Keratinocyte (primary cell): ENCODE data around the gene OR4X1. TPM values are rescaled to one million over a fixed set of nuclear protein-coding genes. Genes with fewer than 3 reads are reported as not detected.

Source experiments
- DNase-seq: peaks from one replicate; pipeline ENCODE4 v3.0.0-alpha.2; 2011; ENCODE audit warnings: low read depth, missing footprints, low spot score
- FAIRE-seq: peaks from 2 replicates; lab custom pipeline; 2011; peaks lifted over from hg19 to GRCh38; lab: Jason Lieb, UNC
- H2AFZ ChIP-seq: 2 replicates; pipeline ENCODE4 v1.6.0; 2012; ENCODE audit warnings: low read length, control low read depth, inconsistent platforms; ENCODE audit not compliant: control insufficient read depth
- H3K27ac ChIP-seq: 2 replicates; pipeline ENCODE4 v1.5.1; 2011; ENCODE audit warnings: low read length; ENCODE audit not compliant: control insufficient read depth, insufficient read depth
- H3K27me3 ChIP-seq: 3 replicates; pipeline ENCODE4 v1.6.0; 2011; ENCODE audit warnings: low read length; ENCODE audit not compliant: control insufficient read depth, insufficient read depth; ENCODE audit errors: extremely low read depth
- H3K36me3 ChIP-seq, 2 experiments: 2 replicates in 1 of 2; 3 replicates in 1 of 2; pipeline ENCODE4 v1.5.1; 2011; ENCODE audit warnings: low read length in 2 of 2, mild to moderate bottlenecking in 1 of 2; ENCODE audit not compliant: control insufficient read depth in 2 of 2, insufficient read depth in 2 of 2; ENCODE audit errors: extremely low read depth in 1 of 2
- H3K4me1 ChIP-seq: 3 replicates; pipeline ENCODE4 v1.5.1; 2011; ENCODE audit warnings: low read length; ENCODE audit not compliant: control insufficient read depth, insufficient read depth; ENCODE audit errors: extremely low read depth
- H3K4me2 ChIP-seq: 3 replicates; pipeline ENCODE4 v1.6.0; 2011; ENCODE audit warnings: low read depth, low read length; ENCODE audit not compliant: control insufficient read depth, insufficient read depth; ENCODE audit errors: extremely low read depth
- H3K4me3 ChIP-seq, 3 experiments: fragments of 200-600 bp in 1 of 3; sonication (generic) in 1 of 3; 2 replicates in 2 of 3; 3 replicates in 1 of 3; pipeline ENCODE4 v1.5.1; 2011 to 2016; ENCODE audit warnings: low read length in 3 of 3, mild to moderate bottlenecking in 3 of 3, control low read depth in 2 of 3, inconsistent platforms in 1 of 3, low read depth in 1 of 3, mixed read lengths in 1 of 3, mixed run types in 1 of 3, moderate library complexity in 1 of 3; ENCODE audit not compliant: control insufficient read depth in 2 of 3, insufficient read depth in 2 of 3; ENCODE audit errors: extremely low read depth in 1 of 3
- H3K79me2 ChIP-seq: 2 replicates; pipeline ENCODE4 v1.6.0; 2012; ENCODE audit warnings: low read length; ENCODE audit not compliant: control insufficient read depth, insufficient read depth
- H3K9ac ChIP-seq: 3 replicates; pipeline ENCODE4 v1.6.0; 2011; ENCODE audit warnings: low read length; ENCODE audit not compliant: control insufficient read depth, insufficient read depth; ENCODE audit errors: extremely low read depth
- H3K9me1 ChIP-seq: 3 replicates; pipeline ENCODE4 v1.6.0; 2011; ENCODE audit warnings: low read length; ENCODE audit not compliant: control insufficient read depth, insufficient read depth; ENCODE audit errors: extremely low read depth
- H3K9me3 ChIP-seq: 2 replicates; pipeline ENCODE4 v1.5.1; 2012; ENCODE audit warnings: low read depth, low read length; ENCODE audit not compliant: control insufficient read depth
- H4K20me1 ChIP-seq: 3 replicates; pipeline ENCODE4 v1.6.0; 2011; ENCODE audit warnings: low read length; ENCODE audit not compliant: control insufficient read depth, insufficient read depth; ENCODE audit errors: extremely low read depth
- EZH2 ChIP-seq: IDR thresholded peaks from one replicate; pipeline ENCODE4 v1.6.1; 2012; ENCODE audit warnings: inconsistent platforms, mild to moderate bottlenecking, low read length, moderate library complexity
- dilution Hi-C: fragments of 300-500 bp; cut with MboI; formaldehyde crosslinking; loops from one replicate; pipeline ENCODE4 v1.7.0; 2020; ENCODE audit warnings: low sequenced_read_pairs; ENCODE audit not compliant: extremely low pct_ligation_motif_present
- polyA minus RNA-seq, 3 experiments: library from RNA; depleted of rRNA, polyadenylated mRNA; stranded (reverse); fragments of >200 nt; gene quantifications; 1 replicate in 1 of 3; 2 replicates in 1 of 3; 3 replicates in 1 of 3; pipeline ENCODE4 v1.2.3, GENCODE V29; 2011
- polyA plus RNA-seq, 5 experiments: library from polyadenylated mRNA; depleted of rRNA in 3 of 5; stranded (reverse) in 3 of 5; stranded (forward) in 1 of 5; unstranded in 1 of 5; fragments of >200 nt; gene quantifications; 1 replicate in 1 of 5; 2 replicates in 3 of 5; 3 replicates in 1 of 5; pipeline versions ENCODE4 v1.2.1 to v1.2.3, GENCODE V29; 2011 to 2012; ENCODE audit warnings: missing spikeins in 2 of 5, low read depth in 1 of 5, low replicate concordance in 1 of 5
- TF ChIP-seq, protein P1 (sequence below), 3 experiments: IDR thresholded peaks in 1 of 3; conservative IDR thresholded peaks in 1 of 3; optimal IDR thresholded peaks in 1 of 3; 2 replicates in 2 of 3; 3 replicates in 1 of 3; pipeline versions ENCODE3 to v1.5.1; 2011; ENCODE audit warnings: low read length in 3 of 3, mild to moderate bottlenecking in 3 of 3, moderate library complexity in 2 of 3, control low read depth in 1 of 3, inconsistent platforms in 1 of 3; ENCODE audit not compliant: insufficient read depth in 2 of 3; ENCODE audit errors: extremely low read depth in 1 of 3

OR4X1 gene, protein sequence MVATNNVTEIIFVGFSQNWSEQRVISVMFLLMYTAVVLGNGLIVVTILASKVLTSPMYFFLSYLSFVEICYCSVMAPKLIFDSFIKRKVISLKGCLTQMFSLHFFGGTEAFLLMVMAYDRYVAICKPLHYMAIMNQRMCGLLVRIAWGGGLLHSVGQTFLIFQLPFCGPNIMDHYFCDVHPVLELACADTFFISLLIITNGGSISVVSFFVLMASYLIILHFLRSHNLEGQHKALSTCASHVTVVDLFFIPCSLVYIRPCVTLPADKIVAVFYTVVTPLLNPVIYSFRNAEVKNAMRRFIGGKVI
- polyA plus RNA-seq (not detected in 3 replicates), polyA minus RNA-seq (not detected in 3 replicates)
- not detected for polyA plus RNA-seq (2011; ENCODE audit: low read depth)
- not detected in 2 replicates for polyA plus RNA-seq (2011; cell fraction: cytosol; rRNA removed)
- not detected in 2 replicates for polyA plus RNA-seq (2011; cell fraction: nucleus; rRNA removed)
- polyA plus RNA-seq (2012; ENCODE audit: low replicate concordance), result not detected in 2 replicates
- polyA minus RNA-seq (2011; cell fraction: cytosol; rRNA and poly(A)+ RNA removed), result not detected
- not detected in 2 replicates for polyA minus RNA-seq (2011; cell fraction: nucleus; rRNA and poly(A)+ RNA removed)

DNA sequence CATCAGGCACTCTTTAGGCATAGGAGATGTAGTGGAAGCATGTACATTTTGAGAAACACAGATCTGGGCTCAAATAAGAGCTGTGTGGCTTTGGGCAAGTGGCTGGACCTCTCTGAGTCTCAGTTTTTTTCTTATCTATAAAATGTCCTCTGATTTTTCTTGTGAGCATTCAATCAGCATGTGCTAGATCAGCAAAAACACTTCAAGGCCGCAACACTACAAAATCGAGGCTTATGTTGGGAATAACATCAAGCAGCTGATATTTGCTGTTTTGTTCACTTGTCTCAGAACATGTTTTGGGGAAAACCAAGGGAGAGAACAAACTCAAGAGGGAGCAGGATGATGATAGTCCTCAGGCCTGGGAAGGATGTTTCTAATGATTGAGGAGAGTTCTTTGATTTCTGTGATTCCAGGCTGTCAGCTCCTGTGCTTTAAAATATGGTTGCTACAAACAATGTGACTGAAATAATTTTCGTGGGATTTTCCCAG, at the start of gene OR4X1:
Gene OR4X1 (plus strand): TSS at position 439 of the 489 bp plus-strand sequence. CDS start 0 bp downstream, at position 439.
- no peak within 1 kb of the TSS for H3K27ac ChIP-seq
- H3K4me2 ChIP-seq, result no peak within 1 kb of the TSS
- TF ChIP-seq EZH2, result no peak
- TF ChIP-seq, protein P1, sequence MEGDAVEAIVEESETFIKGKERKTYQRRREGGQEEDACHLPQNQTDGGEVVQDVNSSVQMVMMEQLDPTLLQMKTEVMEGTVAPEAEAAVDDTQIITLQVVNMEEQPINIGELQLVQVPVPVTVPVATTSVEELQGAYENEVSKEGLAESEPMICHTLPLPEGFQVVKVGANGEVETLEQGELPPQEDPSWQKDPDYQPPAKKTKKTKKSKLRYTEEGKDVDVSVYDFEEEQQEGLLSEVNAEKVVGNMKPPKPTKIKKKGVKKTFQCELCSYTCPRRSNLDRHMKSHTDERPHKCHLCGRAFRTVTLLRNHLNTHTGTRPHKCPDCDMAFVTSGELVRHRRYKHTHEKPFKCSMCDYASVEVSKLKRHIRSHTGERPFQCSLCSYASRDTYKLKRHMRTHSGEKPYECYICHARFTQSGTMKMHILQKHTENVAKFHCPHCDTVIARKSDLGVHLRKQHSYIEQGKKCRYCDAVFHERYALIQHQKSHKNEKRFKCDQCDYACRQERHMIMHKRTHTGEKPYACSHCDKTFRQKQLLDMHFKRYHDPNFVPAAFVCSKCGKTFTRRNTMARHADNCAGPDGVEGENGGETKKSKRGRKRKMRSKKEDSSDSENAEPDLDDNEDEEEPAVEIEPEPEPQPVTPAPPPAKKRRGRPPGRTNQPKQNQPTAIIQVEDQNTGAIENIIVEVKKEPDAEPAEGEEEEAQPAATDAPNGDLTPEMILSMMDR (optimal IDR thresholded peaks at IDR 0.05 in 1 of 3, IDR thresholded peaks at IDR 0.05 in 1 of 3, conservative IDR thresholded peaks at IDR 0.05 in 1 of 3; ENCODE audit: extremely low read depth in 1 of 3, insufficient read depth in 2 of 3, low read length in 3 of 3), result no peak
- H3K4me3 ChIP-seq, result no peak within 1 kb of the TSS
- no peak for DNase-seq
- no peak for FAIRE-seq
- H3K9me1 ChIP-seq, result no peaks in the 10 kb centered on the region
- no peak within 1 kb of the TSS for H2AFZ ChIP-seq
- H3K4me1 ChIP-seq, result no peaks in the 10 kb centered on the region
- dilution Hi-C loops, result no loop called here
- no peaks in the 10 kb centered on the region for H3K27me3 ChIP-seq
- H3K79me2 ChIP-seq, result no peaks in the 10 kb centered on the region
- H3K9me3 ChIP-seq, result no peaks in the 10 kb centered on the region
- no peaks in the 10 kb centered on the region for H3K36me3 ChIP-seq
- H3K9ac ChIP-seq, result no peak within 1 kb of the TSS
- no peaks in the 10 kb centered on the region for H4K20me1 ChIP-seq

DNA sequence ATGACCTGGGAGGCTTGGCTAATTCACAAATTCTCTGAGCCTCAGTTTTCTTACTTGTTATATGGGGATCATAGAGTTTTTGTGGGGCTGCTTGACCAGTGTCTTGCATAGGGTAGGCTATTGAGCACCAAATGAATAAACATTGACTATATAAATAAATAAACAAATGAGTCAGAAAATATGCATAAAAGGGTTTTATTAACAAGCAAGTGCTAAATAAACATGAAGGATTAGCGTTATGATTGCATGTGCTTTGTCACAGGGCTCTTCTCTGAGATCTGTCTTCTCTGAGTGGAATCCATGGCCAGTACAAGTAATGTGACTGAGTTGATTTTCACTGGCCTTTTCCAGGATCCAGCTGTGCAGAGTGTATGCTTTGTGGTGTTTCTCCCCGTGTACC, 47.2 kb upstream of the OR4X1 start, which contains the start of gene OR4B1:
Gene OR4B1 (plus strand): TSS at position 301 of the 400 bp plus-strand sequence. CDS start 0 bp downstream, at position 301.
- DNase-seq, result no peak
- FAIRE-seq, result no peak

More for the DNA sequence above, 47.2 kb upstream of the OR4X1 start, which contains the start of gene OR4B1:
- Histone ChIP-seq H3K27ac (no peak within 1 kb of the TSS), H3K79me2 (no peaks in the 10 kb centered on the region), H2AFZ (no peak within 1 kb of the TSS), H3K4me2 (no peak within 1 kb of the TSS), H3K9me1 (no peaks in the 10 kb centered on the region), H4K20me1 (no peaks in the 10 kb centered on the region), H3K27me3 (no peaks in the 10 kb centered on the region), H3K36me3 (no peaks in the 10 kb centered on the region), H3K9me3 (no peaks in the 10 kb centered on the region), H3K4me3 (no peak within 1 kb of the TSS), H3K9ac (no peak within 1 kb of the TSS), H3K4me1 (no peaks in the 10 kb centered on the region)
- dilution Hi-C loops, result no loop called here
- TF ChIP-seq, protein P1 (optimal IDR thresholded peaks at IDR 0.05 in 1 of 3, IDR thresholded peaks at IDR 0.05 in 1 of 3, conservative IDR thresholded peaks at IDR 0.05 in 1 of 3; ENCODE audit: extremely low read depth in 1 of 3, insufficient read depth in 2 of 3, low read length in 3 of 3), result no peak
- no peak for TF ChIP-seq EZH2
